HK-2 (cell line): ENCODE results near the gene CIB2.

ENCODE experiments used
- DNase-seq: peaks from one replicate; pipeline ENCODE4 v3.0.0-alpha.2; 2018; ENCODE audit not compliant: unreplicated experiment

Gene CIB2

DNA sequence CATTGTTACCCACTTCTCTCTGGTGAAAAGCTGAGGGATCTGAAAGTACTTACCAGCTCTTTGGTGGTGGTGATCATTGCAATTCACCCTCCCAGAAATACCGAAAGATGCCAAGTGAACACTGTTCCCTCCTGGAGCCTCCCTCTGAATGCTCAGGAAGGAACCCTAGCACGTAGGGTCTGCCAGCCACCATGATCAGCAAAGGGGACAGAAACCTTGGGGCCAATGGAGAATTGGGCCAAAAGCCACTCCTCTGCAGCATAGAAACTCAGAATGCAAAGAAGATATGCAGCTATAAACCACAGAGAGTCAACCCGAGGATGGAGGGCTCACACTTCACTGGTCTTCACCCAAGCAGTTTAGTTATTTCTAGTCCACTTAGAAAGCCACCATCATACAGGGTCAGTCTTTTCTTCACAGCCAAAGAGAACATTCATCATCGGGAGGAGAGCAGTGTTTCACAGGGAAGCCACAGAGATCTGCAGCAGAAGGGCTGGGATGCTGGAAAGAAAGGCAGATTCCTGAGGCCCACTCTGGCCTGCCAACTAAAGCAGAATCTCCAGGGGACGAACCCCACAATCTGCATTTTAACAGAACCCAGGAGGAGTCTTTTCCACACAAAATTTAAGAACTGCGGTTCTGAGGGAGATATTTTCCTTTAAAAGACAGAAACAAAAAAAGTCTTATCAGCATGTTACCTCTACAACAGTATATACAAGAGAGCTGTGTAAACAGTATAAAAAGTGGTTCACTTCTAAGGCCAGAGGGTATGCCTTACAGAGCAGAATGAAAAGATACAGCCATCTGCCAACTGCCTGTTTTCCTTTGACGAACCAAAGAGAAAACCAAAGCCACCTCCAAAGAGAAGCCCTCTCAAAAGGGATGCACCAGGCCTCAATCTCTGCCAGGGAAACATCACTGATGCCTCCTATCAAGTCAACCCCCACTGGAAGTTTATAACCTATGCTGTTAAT lies 65.0 kb downstream of the CIB2 start:
- no peak for DNase-seq

DNA sequence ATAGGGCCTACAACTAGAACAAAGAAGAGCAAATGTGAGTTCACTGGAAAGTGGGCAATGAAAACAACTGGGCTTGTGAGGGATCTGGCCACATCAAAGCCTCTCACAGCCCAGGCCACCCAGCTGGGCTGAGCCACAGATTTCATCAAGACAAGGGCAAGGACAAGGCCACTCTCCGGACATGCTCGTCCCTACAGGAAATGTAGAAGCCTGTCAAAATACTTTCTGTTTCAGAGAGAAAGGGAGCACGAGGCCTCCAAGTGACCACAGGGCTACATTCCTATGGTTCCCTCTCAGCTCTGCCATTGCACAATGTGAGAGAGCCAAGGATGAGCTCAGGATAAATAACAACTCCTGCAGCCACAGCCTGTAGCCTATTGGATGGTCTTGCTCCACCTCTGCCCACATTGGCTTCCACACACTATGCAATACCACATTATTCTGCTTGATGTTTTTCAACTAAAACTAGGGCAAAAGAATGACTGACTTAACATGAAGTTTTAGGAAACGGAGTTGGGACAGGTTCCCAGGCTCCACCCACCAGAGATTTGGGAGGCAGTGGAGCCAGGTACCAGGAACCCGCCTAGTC lies 65.9 kb downstream of the CIB2 start:
- peak; percentile 65 for DNase-seq

- no peak for DNase-seq
Measured at GRCh38 chr15:78064544-78064943, 66.7 kb downstream of the CIB2 start.

GRCh38 chr15:78063970-78064385 lies 67.3 kb downstream of the CIB2 start:
- no peak for DNase-seq

DNA sequence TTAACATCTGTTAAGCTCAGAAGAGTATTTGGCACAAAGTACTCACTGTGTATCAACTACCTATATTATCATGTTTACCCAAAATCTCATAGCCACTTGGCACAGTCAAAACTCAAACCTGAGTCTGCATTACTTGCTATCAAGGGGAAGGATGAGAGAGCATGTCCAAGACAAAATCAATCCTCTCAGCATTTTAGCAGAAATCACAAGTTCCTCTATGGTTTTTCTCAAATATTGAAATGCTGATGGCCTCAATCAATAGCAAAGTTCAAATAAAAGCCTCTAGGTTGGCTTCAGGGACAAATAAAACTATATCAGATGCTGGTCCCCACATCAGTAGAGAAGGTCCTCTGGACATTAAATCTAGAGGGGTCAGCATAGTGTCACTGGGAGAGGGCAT lies 68.0 kb downstream of the CIB2 start:
- no peak for DNase-seq

- no peak for DNase-seq
Measured at GRCh38 chr15:78061963-78062427, 69.2 kb downstream of the CIB2 start.

DNA sequence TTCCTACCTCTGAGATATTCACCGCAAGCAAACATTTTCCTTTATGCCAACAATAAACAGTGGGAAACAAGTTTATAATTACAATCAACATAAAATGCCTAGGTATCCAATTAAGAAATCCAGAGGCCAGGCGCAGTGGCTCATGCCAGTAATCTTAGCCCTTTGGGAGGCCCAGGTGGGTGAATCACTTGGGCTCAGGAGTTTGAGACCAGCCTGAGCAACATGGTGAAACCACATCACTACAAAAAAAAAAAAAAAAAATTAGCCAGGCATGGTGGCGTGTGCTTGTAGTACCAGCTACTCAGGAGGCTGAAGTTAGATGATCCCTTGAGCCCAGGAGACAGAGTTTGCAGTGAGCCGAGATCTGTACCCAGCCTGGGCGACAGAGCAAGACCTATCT lies 71.0 kb downstream of the CIB2 start:
- DNase-seq = no peak

GRCh38 chr15:78059110-78059839 lies 72.0 kb downstream of the CIB2 start:
- no peak for DNase-seq

DNA sequence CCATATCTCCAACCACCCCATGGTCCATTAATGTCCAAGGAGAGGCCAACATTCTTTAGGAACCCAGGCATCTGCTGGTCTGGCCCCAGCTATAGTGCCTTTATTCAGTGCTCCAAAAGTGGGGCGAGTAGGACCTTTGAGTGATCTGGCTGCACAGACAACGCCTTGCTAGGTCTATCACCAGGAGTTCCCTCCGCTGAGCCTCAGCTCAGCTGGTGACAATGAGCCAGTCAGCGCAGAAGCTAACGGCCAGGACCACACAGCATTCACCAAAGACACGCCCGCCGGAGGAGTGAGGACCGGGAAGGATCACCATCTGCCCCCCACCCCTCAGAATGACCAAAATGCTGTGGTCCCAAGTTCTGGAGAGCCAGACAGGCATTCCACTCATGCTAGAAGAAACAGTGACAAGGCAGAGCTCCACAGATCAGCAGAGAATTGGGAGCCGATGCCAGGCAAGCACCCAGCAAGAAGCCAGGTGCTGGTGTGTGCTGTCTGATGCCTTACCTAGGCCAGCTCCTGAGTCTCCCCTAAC lies 72.8 kb downstream of the CIB2 start:
- DNase-seq = no peak

DNA sequence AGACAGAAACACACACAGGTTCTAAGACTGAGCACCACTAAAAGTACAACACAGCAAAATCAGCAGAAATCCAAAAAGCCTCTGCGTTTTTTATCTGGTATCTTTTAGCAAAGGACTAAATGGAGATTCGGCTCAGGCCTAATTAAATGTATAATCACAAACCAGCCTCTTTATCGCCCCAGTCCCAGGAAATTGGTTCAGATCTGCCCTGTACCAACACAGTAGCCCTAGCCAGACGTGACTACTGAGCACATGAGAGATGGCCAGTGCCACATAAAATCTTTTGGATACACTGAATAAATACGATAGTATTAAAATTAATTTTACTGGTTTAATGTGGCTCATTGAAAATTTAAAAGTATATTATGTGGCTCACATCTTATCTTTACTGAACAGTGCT lies 73.4 kb downstream of the CIB2 start:
- DNase-seq = no peak

- DNase-seq = no peak
Measured at GRCh38 chr15:78056714-78057269, 74.5 kb downstream of the CIB2 start.

GRCh38 chr15:78055919-78056713 lies 75.1 kb downstream of the CIB2 start:
- DNase-seq = no peak

GRCh38 chr15:78054966-78055365 lies 76.3 kb downstream of the CIB2 start:
- no peak for DNase-seq
